HEK293 (cell line): ENCODE results near the gene OTUB2.

ENCODE experiments used
- ZNF530 ChIP-seq: fragments of 450-650 bp; formaldehyde crosslinking; IDR thresholded peaks from 2 replicates; pipeline ENCODE4 v1.5.1; 2016; ENCODE audit warnings: low read depth, missing biosample characterization, missing genetic modification characterization
- TF ChIP-seq, protein P1 (sequence below): fragments of 450-650 bp; formaldehyde crosslinking; IDR thresholded peaks from 2 replicates; pipeline ENCODE4 v1.5.1; 2016; ENCODE audit warnings: missing biosample characterization, missing genetic modification characterization

- TF ChIP-seq, protein P1, sequence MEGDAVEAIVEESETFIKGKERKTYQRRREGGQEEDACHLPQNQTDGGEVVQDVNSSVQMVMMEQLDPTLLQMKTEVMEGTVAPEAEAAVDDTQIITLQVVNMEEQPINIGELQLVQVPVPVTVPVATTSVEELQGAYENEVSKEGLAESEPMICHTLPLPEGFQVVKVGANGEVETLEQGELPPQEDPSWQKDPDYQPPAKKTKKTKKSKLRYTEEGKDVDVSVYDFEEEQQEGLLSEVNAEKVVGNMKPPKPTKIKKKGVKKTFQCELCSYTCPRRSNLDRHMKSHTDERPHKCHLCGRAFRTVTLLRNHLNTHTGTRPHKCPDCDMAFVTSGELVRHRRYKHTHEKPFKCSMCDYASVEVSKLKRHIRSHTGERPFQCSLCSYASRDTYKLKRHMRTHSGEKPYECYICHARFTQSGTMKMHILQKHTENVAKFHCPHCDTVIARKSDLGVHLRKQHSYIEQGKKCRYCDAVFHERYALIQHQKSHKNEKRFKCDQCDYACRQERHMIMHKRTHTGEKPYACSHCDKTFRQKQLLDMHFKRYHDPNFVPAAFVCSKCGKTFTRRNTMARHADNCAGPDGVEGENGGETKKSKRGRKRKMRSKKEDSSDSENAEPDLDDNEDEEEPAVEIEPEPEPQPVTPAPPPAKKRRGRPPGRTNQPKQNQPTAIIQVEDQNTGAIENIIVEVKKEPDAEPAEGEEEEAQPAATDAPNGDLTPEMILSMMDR (tag by site-specific recombination) = no peak
- TF ChIP-seq ZNF530 = no peak
Observed at GRCh38 chr14:94034886-94035285, 8.7 kb downstream of the OTUB2 start.
